GM23338 (cell line): ENCODE results near the gene GAB2. TPM values are rescaled to one million over a fixed set of nuclear protein-coding genes. Genes with fewer than 3 reads are reported as not detected.

Experiments
- ATAC-seq: fragments of 200-7000 bp; cut with Tn5 transposase; 3 replicates; pipeline ENCODE4 v1.9.1; 2020
- DNase-seq: peaks from one replicate; pipeline ENCODE4 v3.0.0-alpha.2; 2015; ENCODE audit warnings: low spot score
- H2AFZ ChIP-seq: fragments of 200-600 bp; sonication (generic); 2 replicates; pipeline ENCODE4 v1.8.0; 2016; ENCODE audit warnings: antibody characterized with exemption, mild to moderate bottlenecking, moderate library complexity
- H3F3A ChIP-seq: fragments of 200-600 bp; sonication (generic); replicated peaks from 2 replicates; pipeline ENCODE4 v1.8.0; 2017; ENCODE audit warnings: antibody characterized with exemption, mixed run types, low read depth
- H3K27ac ChIP-seq: fragments of 200-600 bp; sonication (generic); 2 replicates; pipeline ENCODE4 v1.6.1; 2016; ENCODE audit warnings: low read depth
- H3K27me3 ChIP-seq: fragments of 200-600 bp; sonication (generic); 2 replicates; pipeline ENCODE4 v1.8.0; 2016; ENCODE audit warnings: mild to moderate bottlenecking, mixed run types, moderate library complexity; ENCODE audit not compliant: insufficient read depth
- H3K36me3 ChIP-seq: fragments of 200-600 bp; sonication (generic); 2 replicates; pipeline ENCODE4 v1.8.0; 2016; ENCODE audit warnings: mild to moderate bottlenecking; ENCODE audit not compliant: insufficient read depth
- H3K4me1 ChIP-seq: fragments of 200-600 bp; sonication (generic); 2 replicates; pipeline ENCODE4 v1.8.0; 2016; ENCODE audit warnings: mild to moderate bottlenecking, moderate library complexity; ENCODE audit not compliant: insufficient read depth
- H3K4me2 ChIP-seq: fragments of 200-600 bp; sonication (generic); 2 replicates; pipeline ENCODE4 v1.7.1; 2017; ENCODE audit warnings: mixed run types
- H3K4me3 ChIP-seq: fragments of 200-600 bp; sonication (generic); 2 replicates; pipeline ENCODE4 v1.6.1; 2016; ENCODE audit warnings: mixed run types
- H3K79me2 ChIP-seq: fragments of 200-600 bp; sonication (generic); replicated peaks from 2 replicates; pipeline ENCODE4 v1.8.0; 2017; ENCODE audit warnings: mild to moderate bottlenecking; ENCODE audit not compliant: insufficient read depth
- H3K9me2 ChIP-seq: fragments of 200-600 bp; sonication (generic); 2 replicates; pipeline ENCODE4 v1.8.0; 2017; ENCODE audit not compliant: insufficient read depth
- H4K20me1 ChIP-seq: fragments of 200-600 bp; sonication (generic); replicated peaks from 2 replicates; pipeline ENCODE4 v1.8.0; 2017; ENCODE audit warnings: mild to moderate bottlenecking; ENCODE audit not compliant: insufficient read depth
- H3K27ac Mint-ChIP-seq: 2 replicates; pipeline ENCODE4 v1.8.0; 2020; ENCODE audit warnings: inconsistent platforms, mild to moderate bottlenecking, moderate library complexity, mixed read lengths
- H3K27me3 Mint-ChIP-seq: 3 replicates; pipeline ENCODE4 v1.8.0; 2022; ENCODE audit warnings: low read depth, mild to moderate bottlenecking, moderate library complexity, mixed read lengths, inconsistent platforms; ENCODE audit not compliant: insufficient read depth, poor library complexity
- H3K36me3 Mint-ChIP-seq: 3 replicates; pipeline ENCODE4 v1.8.0; 2021; ENCODE audit warnings: low read depth, mild to moderate bottlenecking, inconsistent platforms, moderate library complexity, mixed read lengths
- H3K4me1 Mint-ChIP-seq: 3 replicates; pipeline ENCODE4 v1.8.0; 2020; ENCODE audit warnings: mild to moderate bottlenecking, inconsistent platforms, mixed read lengths
- H3K4me3 Mint-ChIP-seq: 3 replicates; pipeline ENCODE4 v1.8.0; 2021; ENCODE audit warnings: moderate library complexity, mild to moderate bottlenecking, inconsistent platforms, mixed read lengths
- H3K9me3 Mint-ChIP-seq: 3 replicates; pipeline ENCODE4 v1.8.0; 2020; ENCODE audit warnings: moderate library complexity, mild to moderate bottlenecking, inconsistent platforms, mixed read lengths
- EZH2 ChIP-seq: fragments of 200-600 bp; sonication (generic); IDR thresholded peaks from one replicate; pipeline ENCODE4 v1.8.0; 2017; ENCODE audit warnings: antibody characterized with exemption, mild to moderate bottlenecking, low read depth; ENCODE audit not compliant: unreplicated experiment
- EZH2phosphoT487 ChIP-seq: fragments of 200-600 bp; sonication (generic); IDR thresholded peaks from one replicate; pipeline ENCODE4 v1.8.1; 2018; ENCODE audit warnings: antibody characterized with exemption; ENCODE audit not compliant: unreplicated experiment
- JUNB ChIP-seq: IDR thresholded peaks from one replicate; pipeline ENCODE4 v1.6.1; 2016; ENCODE audit warnings: antibody characterized with exemption; ENCODE audit not compliant: unreplicated experiment
- NANOG ChIP-seq: IDR thresholded peaks from 2 replicates; pipeline ENCODE4 v1.6.1; 2016; ENCODE audit warnings: antibody characterized with exemption, borderline replicate concordance
- REST ChIP-seq: IDR thresholded peaks from one replicate; pipeline ENCODE4 v1.6.1; 2018; ENCODE audit warnings: antibody characterized with exemption; ENCODE audit not compliant: unreplicated experiment
- STAT1 ChIP-seq: IDR thresholded peaks from one replicate; pipeline ENCODE4 v1.6.1; 2016; ENCODE audit warnings: antibody characterized with exemption; ENCODE audit not compliant: unreplicated experiment
- ZNF114 ChIP-seq: fragments of 250-450 bp; sonication (Bioruptor Pico); IDR thresholded peaks from 2 replicates; pipeline ENCODE4 v1.5.0; 2020; ENCODE audit warnings: mild to moderate bottlenecking, moderate library complexity
- ZNF331 ChIP-seq: fragments of 250-450 bp; sonication (Bioruptor Pico); IDR thresholded peaks from 2 replicates; pipeline ENCODE4 v1.5.0; 2020; ENCODE audit warnings: low read depth, mild to moderate bottlenecking, moderate library complexity
- ZNF462 ChIP-seq: fragments of 250-450 bp; sonication (Bioruptor Pico); IDR thresholded peaks from 2 replicates; pipeline ENCODE4 v1.5.0; 2020; ENCODE audit warnings: mild to moderate bottlenecking, moderate library complexity
- polyA plus RNA-seq: library from polyadenylated mRNA; unstranded; fragments of >200 nt; fragmentation: Nextera tagmentation; extraction: Ambion mirVana; gene quantifications from 2 replicates; pipeline ENCODE4 v1.2.1, GENCODE V29; 2016
- total RNA-seq: library from RNA; depleted of rRNA; stranded (reverse); fragments of >200 nt; shearing (Covaris generic); gene quantifications from 2 replicates; pipeline ENCODE4 v1.2.3, GENCODE V29; 2014

GAB2 gene
- total and polyA plus RNA-seq, 2 experiments from 2014 or later, result 2.0 to 10.8 TPM

GRCh38 chr11:78341841-78342240, 75.8 kb downstream of the GAB2 start (continued):
- no peak for TF ChIP-seq ZNF462
- TF ChIP-seq ZNF114 (CRISPR knock-in tag), result no peak
- no peak for TF ChIP-seq JUNB
- TF ChIP-seq EZH2phosphoT487, result no peak

GRCh38 chr11:78340530-78340929, 77.1 kb downstream of the GAB2 start:
- no peaks in the 10 kb centered on the region for H3K36me3 ChIP-seq
- H3F3A ChIP-seq, result no peaks in the 10 kb centered on the region
- H3K79me2 ChIP-seq, result no peaks in the 10 kb centered on the region
- no peak overlapping the region for H2AFZ ChIP-seq
- H4K20me1 ChIP-seq, result no peaks in the 10 kb centered on the region
- 0 out of 2 replicates have a peak, but pooled peaks cover 5% of the 10 kb centered on the region for H3K9me2 ChIP-seq
- no peaks in the 10 kb centered on the region for H3K27me3 Mint-ChIP-seq
- DNase-seq, result no peak
- H3K27ac ChIP-seq, result no peak overlapping the region
- no peak overlapping the region for H3K4me2 ChIP-seq
- 0 out of 3 replicates have a peak, but pooled peaks cover 2% of the 10 kb centered on the region for H3K9me3 Mint-ChIP-seq
- H3K4me1 Mint-ChIP-seq, result peaks cover 7% of the 10 kb centered on the region; the same call in 2 of the 3 replicates
- H3K4me1 ChIP-seq, result no peaks in the 10 kb centered on the region
- ATAC-seq, result no peak
- H3K27me3 ChIP-seq, result no peaks in the 10 kb centered on the region
- no peak overlapping the region for H3K27ac Mint-ChIP-seq
- H3K4me3 ChIP-seq, result no peak overlapping the region
- H3K36me3 Mint-ChIP-seq, result peaks cover 3% of the 10 kb centered on the region; the same call in 2 of the 3 replicates
- no peak overlapping the region for H3K4me3 Mint-ChIP-seq
- TF ChIP-seq EZH2 (no peak), ZNF331 (CRISPR knock-in tag) (no peak), NANOG (no peak), EZH2phosphoT487 (no peak), STAT1 (no peak), REST (no peak)
